IPS-15b (cell line): Measurements from ENCODE around the gene FARP1.

ENCODE experiments used
- H3K27me3 ChIP-seq: one replicate; pipeline ENCODE4 v1.6.1; 2013; ENCODE audit warnings: low read length; ENCODE audit not compliant: control insufficient read depth, insufficient read depth
- H3K36me3 ChIP-seq: one replicate; pipeline ENCODE4 v1.6.1; 2013; ENCODE audit warnings: low read length; ENCODE audit not compliant: control insufficient read depth, insufficient read depth
- H3K4me1 ChIP-seq: one replicate; pipeline ENCODE4 v1.6.1; 2013; ENCODE audit warnings: mild to moderate bottlenecking, low read length; ENCODE audit not compliant: control insufficient read depth, insufficient read depth
- H3K4me3 ChIP-seq: one replicate; pipeline ENCODE4 v1.5.1; 2013; ENCODE audit warnings: low read depth, low read length
- H3K9ac ChIP-seq: one replicate; pipeline ENCODE4 v1.6.1; 2013; ENCODE audit warnings: low read depth, mild to moderate bottlenecking, low read length
- H3K9me3 ChIP-seq: one replicate; pipeline ENCODE4 v1.6.1; 2013; ENCODE audit warnings: mild to moderate bottlenecking, low read length; ENCODE audit not compliant: control insufficient read depth, insufficient read depth

Gene FARP1

DNA sequence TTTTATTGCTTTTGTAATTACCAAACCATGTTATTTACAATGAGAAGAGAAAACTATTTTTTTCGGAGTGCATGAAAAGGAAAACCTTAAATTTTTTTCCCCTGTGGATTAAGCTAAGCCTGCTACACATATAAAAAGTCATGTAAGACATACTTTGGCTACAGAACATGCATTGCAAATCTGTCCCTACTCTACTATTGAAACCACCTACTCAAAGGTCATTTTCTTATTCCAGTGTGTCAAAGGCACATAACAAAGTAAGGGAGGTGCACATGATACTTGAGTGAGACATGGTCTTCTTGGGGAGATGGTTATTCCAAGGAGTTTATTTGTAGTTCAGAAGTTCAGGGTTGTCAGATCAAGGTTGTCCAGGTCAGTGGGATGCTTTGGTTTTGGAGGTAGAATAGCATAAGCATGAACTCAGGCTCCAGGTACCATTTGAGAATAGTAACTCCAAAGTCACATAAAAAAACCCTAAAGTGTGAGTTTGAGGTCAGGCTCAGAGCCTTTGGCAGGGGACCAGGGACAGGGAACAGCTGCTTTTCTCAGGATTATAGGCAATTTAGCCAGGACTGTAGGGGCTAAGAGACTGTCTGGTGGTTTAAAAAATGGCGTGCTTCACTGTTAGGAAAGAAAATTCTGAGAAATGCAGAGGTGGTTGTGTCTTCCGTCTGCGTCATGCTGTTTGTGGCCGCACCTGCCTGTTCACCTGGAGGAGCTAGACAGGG is 15.4 kb downstream of the FARP1 start:
- Histone ChIP-seq H3K4me1 (peaks cover 4% of the 10 kb centered on the region), H3K9ac (peak overlapping the region; percentile 8), H3K27me3 (no peaks in the 10 kb centered on the region), H3K36me3 (no peaks in the 10 kb centered on the region), H3K9me3 (no peaks in the 10 kb centered on the region), H3K4me3 (no peak overlapping the region)

DNA sequence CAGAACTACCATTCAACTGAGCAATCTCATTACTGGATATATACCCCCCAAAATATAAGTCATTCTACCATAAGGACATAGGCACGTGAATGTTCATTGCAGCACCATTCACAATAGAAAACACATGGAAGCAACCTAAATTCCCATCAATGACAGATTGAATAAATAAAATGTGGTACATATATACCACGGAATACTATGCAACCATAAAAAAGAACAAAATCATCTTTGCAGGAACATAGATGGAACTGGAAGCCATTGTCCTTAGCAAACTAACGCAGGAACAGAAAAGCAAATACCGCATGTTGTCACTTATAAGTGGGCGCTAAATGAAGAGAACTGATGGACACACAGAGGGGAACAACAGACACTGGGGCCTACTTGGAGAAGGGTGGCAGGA is 20.0 kb downstream of the FARP1 start:
- Histone ChIP-seq H3K4me1 (peaks cover 9% of the 10 kb centered on the region), H3K9ac (no peak overlapping the region), H3K4me3 (no peak overlapping the region), H3K27me3 (no peaks in the 10 kb centered on the region), H3K9me3 (no peaks in the 10 kb centered on the region), H3K36me3 (no peaks in the 10 kb centered on the region)

DNA sequence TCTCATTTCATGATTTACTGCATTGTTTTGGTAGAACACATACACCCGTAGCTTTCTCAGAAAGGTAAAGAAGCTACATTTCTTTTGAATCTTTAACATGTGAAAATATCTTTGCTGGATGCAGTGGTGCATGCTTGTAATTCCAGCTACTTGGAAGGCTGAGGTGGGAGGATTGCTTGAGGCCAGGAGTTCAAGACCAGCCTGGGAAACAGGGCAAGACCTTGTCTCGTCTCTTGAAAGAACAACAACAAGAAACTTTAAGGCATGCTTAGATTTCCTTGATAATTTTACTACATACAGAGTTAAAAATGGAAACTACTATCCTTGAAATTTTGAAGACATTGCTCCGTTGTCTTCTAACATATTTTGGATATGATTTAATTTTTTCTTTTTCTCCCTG is 26.4 kb downstream of the FARP1 start:
- Histone ChIP-seq H3K4me1 (peaks cover 29% of the 10 kb centered on the region), H3K9me3 (no peaks in the 10 kb centered on the region), H3K27me3 (no peaks in the 10 kb centered on the region), H3K4me3 (no peak overlapping the region), H3K9ac (no peak overlapping the region), H3K36me3 (no peaks in the 10 kb centered on the region)

DNA sequence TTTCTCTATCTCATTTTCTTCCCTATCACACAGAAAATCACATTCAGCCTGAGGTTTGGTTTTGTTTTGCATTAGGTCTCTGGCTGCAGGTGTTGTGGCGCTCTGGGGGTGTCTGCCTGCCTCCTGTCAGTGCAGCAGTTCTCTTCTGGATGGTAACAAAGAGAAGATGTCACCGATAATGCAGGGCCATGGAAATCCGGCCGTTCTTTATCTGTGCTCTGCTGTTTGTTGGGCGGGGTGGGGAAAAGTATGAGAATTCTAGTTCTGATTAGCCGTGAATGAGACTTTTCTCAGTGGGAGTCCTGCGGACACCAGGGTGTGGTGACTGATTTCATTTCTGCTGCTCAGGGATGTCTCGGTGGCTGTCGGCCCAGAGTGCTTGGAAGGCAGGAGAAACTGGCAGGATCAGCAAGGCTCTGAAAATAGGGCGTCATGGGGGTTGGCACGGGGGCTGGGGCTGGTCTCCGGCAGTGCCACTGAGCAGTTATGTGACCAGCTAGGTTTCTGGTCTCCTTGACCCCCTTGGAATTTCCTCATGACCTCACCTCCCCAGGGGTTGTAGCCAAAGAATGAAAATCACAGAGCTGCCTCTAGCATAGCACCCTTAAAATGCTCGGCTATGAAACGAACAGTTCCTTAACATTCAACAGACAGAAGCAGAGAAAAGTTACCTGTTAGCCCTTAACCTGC is 29.2 kb downstream of the FARP1 start:
- Histone ChIP-seq H3K27me3 (no peaks in the 10 kb centered on the region), H3K9ac (no peak overlapping the region), H3K4me1 (peaks cover 27% of the 10 kb centered on the region), H3K36me3 (no peaks in the 10 kb centered on the region), H3K4me3 (peak overlapping the region; percentile 6), H3K9me3 (no peaks in the 10 kb centered on the region)

DNA sequence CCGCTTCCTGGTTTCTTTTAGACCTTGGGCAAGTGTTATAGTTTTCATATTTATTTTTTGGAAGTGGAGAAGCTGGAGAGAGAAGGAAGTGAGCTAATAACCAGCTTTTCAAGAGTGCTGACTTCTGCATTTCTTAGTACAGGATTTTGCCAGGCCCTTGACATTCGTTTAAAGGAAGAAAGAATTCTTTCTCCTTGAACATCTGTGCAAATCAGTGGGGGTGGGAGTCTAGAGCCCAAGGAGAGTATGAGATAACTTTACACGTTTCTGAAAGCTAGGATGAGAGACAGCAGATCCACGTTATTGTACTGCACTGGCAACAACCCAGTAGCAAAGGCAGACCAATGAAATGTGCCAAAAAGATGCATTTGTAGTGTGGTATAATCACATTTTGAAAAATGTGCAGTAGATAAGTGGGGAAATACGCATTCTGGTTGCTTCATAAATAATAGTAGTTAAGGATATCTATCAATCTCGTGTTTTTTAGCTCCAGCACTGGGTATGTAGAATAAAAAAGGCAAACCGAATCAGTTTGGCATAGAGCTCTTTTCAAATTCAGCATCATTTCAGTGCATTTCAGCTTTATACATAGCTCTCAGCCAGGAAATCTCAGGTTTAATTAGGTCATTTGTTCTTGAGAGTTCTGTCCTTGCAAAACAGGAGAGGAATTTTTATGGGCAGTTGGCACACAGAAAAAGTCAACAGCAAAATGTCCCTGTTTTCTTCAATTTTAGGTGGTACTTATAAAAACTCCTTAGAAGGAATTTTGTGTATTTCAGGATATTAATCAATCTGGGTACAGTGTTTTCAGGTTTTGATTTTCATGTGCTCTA is 29.9 kb downstream of the FARP1 start:
- no peak overlapping the region for H3K9ac ChIP-seq
- no peaks in the 10 kb centered on the region for H3K36me3 ChIP-seq
- no peaks in the 10 kb centered on the region for H3K27me3 ChIP-seq
- peaks cover 27% of the 10 kb centered on the region for H3K4me1 ChIP-seq
- no peak overlapping the region for H3K4me3 ChIP-seq
- H3K9me3 ChIP-seq: no peaks in the 10 kb centered on the region

DNA sequence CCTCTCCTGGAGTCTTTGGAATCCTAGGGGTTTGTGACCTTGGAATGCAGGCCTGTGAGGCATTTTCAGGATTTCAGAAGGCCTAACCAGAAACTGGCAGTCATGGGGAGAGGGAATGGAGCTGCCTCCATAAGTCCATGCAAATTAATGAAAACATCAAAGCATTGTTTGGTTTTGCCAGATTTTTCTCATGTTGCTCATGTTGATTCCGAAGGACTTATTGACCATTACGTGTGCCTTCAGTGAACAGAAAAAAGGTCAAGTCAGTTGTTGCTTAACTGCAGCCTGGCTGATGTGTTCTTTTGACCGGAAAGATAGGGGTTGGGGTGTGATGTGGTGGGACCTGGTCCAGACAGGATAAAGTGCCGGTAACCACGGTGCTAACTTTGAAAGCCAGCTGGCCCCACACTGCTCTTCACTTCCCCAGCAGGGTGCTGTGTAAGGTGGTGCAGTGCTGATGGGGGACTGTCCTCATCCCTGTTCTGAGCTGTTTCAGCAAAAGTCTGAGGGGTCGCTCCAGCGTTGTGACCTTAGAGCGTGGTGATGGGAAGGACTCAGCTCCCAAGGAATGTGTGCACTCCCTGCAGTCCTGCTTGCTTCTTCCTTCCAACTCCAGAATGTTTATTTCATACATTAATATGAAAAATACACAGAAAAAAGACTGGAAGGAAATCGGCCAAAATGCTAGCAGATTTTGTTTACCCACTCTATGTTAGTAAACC is 30.7 kb downstream of the FARP1 start:
- no peak overlapping the region for H3K4me3 ChIP-seq
- H3K9me3 ChIP-seq: no peaks in the 10 kb centered on the region

DNA sequence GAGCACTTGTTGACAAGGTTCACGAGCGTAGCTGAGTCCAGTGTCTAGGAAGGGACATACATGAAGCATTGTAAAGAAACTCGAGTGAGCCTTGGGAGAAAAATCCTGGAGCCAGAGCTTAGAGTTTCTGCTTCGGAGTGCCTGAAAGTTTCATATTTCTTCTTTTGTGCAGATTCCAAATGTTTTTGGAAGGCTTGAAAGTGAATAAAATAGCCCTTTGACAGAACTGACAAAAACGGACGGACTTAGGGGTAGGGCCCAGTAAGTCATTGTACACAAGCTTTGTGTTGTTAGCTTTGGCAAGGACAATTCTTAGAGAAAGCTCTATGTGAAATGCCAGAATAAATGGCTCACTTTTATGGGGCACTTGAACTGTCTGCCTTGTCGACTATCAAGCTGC is 31.4 kb downstream of the FARP1 start:
- Histone ChIP-seq H3K9ac (no peak overlapping the region), H3K4me1 (peaks cover 25% of the 10 kb centered on the region), H3K4me3 (no peak overlapping the region)

More for the DNA sequence above, 30.7 kb downstream of the FARP1 start:
- Histone ChIP-seq H3K9ac (no peak overlapping the region), H3K36me3 (no peaks in the 10 kb centered on the region), H3K27me3 (no peaks in the 10 kb centered on the region), H3K4me1 (peaks cover 27% of the 10 kb centered on the region)

DNA sequence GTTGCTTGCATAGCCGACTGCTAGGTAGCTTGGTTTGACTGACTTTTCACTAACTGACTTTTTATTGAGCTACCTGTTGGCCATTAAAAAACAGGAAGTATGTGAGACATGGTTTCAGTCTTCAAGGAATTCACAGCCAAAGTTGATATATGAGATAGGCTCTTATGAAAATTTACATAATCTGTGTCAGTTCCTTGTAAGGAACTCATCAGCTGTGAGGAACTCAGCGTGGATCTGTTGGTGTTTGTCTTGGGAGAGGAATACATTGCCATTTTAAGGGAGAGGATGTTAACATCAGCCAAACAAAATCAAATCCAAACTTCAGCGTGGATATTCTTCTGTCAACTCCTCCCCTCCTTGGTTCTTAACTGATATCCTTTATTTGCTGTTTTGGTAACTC is 32.1 kb downstream of the FARP1 start:
- no peaks in the 10 kb centered on the region for H3K27me3 ChIP-seq
- no peaks in the 10 kb centered on the region for H3K9me3 ChIP-seq
- no peaks in the 10 kb centered on the region for H3K36me3 ChIP-seq
- peaks cover 25% of the 10 kb centered on the region for H3K4me1 ChIP-seq
- no peak overlapping the region for H3K9ac ChIP-seq
- no peak overlapping the region for H3K4me3 ChIP-seq

More for the DNA sequence above, 31.4 kb downstream of the FARP1 start:
- Histone ChIP-seq H3K27me3 (no peaks in the 10 kb centered on the region), H3K36me3 (no peaks in the 10 kb centered on the region), H3K9me3 (no peaks in the 10 kb centered on the region)

DNA sequence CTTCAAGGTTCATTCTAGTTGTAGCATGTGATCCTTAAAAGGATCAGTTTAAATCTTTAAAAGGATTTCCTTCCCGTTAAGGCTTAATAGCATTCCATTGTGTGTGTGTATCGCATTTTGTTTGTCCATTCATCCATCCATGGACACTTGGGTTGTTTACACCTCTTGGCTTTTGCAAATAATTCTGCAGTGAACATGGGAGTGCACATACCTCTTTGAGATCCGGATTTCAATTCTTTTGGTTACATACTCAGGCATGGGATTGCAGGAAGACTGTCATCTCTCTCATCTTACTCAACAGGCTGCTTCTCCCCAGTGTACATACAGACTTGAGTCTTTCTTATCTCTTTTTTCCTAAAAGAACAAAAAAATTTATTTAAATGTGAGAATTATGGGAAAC is 32.9 kb downstream of the FARP1 start:
- Histone ChIP-seq H3K36me3 (no peaks in the 10 kb centered on the region), H3K9me3 (no peaks in the 10 kb centered on the region), H3K9ac (no peak overlapping the region), H3K4me1 (peaks cover 25% of the 10 kb centered on the region), H3K4me3 (no peak overlapping the region), H3K27me3 (no peaks in the 10 kb centered on the region)

DNA sequence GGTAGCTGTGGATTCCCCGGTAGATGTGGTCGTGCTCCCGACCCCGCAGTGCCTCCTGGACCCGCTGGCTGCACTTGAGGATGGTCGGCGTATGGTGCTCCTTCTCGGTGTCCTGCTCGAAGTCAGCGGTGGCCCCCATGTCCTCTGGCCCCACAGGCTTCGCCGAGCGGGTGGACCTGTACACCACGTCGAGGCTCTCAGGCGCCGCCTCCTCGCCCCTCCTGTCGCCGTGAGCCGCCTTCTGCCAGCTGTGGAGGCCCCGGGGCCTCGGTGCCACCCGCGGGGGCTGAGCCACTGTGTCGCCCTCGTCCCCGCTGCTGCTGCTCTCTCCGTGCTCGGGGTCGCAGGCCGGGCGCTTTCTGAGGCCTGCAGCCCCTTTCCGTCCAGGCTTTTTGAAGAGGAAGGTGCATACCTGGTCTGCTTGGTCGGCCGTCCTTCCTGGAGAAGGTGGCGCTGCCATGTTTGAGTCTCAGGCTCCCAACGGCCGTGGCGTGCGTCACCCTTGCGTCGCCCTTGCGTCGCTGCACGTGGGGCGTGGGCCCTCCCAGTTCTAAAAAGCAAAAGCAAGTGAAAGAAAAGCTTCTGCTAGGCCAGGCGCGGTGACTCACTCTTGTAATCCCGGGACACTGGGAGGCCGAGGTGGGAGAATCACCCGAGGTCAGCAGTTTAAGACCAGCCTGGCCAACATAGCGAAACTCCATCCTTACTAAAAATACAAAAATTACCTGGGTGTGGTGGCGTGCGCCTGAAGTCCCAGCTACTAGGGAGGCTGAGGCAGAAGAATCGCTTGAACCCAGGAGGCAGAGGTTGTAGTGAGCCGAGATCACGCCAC is 34.1 kb downstream of the FARP1 start, which contains the start of gene RNF113B:
Gene RNF113B, minus strand, starts transcription at position 493 of the 832 bp plus-strand sequence. Its CDS starts 33 bp downstream, at position 460.
- Histone ChIP-seq H3K4me1 (peaks cover 21% of the 10 kb centered on the region), H3K9ac (no peak within 1 kb of the TSS), H3K4me3 (no peak within 1 kb of the TSS), H3K9me3 (no peaks in the 10 kb centered on the region), H3K27me3 (no peaks in the 10 kb centered on the region), H3K36me3 (no peaks in the 10 kb centered on the region)
